ENCODE measurements around the gene FADS2.

DNA sequence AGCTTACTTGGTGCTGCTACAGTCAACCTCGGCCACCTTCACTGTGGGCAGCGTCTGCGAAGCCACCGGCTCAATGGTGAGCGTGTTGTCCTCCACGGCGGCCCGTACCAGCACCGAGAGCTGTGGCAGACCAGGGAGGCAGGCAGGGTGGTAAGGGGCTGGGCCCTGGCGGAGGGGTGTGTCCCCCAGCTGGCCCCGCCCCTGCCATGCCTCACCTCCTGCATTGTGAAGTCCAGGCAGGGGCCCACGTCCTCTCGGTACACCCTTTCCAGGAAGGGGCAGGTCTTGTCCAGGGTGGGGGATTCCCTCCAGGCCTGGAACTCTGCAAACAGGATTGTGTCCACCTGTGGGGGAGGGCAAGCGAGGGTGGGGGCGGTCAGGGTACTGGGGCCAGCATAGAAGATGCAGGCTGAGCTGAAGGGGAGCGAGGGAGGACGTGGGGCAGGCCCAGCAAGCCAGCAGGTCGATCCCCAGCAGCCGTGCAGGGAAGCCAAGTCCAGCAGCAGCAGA is 76.5 kb downstream of the FADS2 start:
- TF ChIP-seq SREBF2 (IDR thresholded peaks at IDR 0.05; ENCODE audit: low read length) (no peak), EZH2 (IDR thresholded peaks at IDR 0.05; ENCODE audit: borderline replicate concordance, control insufficient read depth, low read depth, low read length) (no peak), POLR2A (IDR thresholded peaks at IDR 0.05; ENCODE audit: low read depth, low read length) (no peak), SP1 (IDR thresholded peaks at IDR 0.05; ENCODE audit: low read depth, low read length) (no peak)
- TF ChIP-seq, protein P1, sequence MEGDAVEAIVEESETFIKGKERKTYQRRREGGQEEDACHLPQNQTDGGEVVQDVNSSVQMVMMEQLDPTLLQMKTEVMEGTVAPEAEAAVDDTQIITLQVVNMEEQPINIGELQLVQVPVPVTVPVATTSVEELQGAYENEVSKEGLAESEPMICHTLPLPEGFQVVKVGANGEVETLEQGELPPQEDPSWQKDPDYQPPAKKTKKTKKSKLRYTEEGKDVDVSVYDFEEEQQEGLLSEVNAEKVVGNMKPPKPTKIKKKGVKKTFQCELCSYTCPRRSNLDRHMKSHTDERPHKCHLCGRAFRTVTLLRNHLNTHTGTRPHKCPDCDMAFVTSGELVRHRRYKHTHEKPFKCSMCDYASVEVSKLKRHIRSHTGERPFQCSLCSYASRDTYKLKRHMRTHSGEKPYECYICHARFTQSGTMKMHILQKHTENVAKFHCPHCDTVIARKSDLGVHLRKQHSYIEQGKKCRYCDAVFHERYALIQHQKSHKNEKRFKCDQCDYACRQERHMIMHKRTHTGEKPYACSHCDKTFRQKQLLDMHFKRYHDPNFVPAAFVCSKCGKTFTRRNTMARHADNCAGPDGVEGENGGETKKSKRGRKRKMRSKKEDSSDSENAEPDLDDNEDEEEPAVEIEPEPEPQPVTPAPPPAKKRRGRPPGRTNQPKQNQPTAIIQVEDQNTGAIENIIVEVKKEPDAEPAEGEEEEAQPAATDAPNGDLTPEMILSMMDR (IDR thresholded peaks at IDR 0.05 in 2 of 3, conservative IDR thresholded peaks at IDR 0.05 in 1 of 3; ENCODE audit: control insufficient read depth in 2 of 3, extremely low read depth in 1 of 3, insufficient read depth in 1 of 3, low read depth in 3 of 3, low read length in 3 of 3) = no peak
- TF ChIP-seq, protein P2, sequence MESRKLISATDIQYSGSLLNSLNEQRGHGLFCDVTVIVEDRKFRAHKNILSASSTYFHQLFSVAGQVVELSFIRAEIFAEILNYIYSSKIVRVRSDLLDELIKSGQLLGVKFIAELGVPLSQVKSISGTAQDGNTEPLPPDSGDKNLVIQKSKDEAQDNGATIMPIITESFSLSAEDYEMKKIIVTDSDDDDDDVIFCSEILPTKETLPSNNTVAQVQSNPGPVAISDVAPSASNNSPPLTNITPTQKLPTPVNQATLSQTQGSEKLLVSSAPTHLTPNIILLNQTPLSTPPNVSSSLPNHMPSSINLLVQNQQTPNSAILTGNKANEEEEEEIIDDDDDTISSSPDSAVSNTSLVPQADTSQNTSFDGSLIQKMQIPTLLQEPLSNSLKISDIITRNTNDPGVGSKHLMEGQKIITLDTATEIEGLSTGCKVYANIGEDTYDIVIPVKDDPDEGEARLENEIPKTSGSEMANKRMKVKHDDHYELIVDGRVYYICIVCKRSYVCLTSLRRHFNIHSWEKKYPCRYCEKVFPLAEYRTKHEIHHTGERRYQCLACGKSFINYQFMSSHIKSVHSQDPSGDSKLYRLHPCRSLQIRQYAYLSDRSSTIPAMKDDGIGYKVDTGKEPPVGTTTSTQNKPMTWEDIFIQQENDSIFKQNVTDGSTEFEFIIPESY (IDR thresholded peaks at IDR 0.05) = no peak

Data from GM12878 (cell line).